Activated CD4-positive, alpha-beta T cell treated with anti-CD3 and anti-CD28 coated beads, Interleukin-2, amount 50 U/mL, for 1 hour (primary cell): ENCODE measurements around the gene L3MBTL1.
A peak's percentile ranks its signal among the peaks of the same experiment; 100 is the strongest.

Source experiments
- DNase-seq: peaks from one replicate; pipeline ENCODE4 v3.0.0-alpha.2; 2020

Gene L3MBTL1

DNA sequence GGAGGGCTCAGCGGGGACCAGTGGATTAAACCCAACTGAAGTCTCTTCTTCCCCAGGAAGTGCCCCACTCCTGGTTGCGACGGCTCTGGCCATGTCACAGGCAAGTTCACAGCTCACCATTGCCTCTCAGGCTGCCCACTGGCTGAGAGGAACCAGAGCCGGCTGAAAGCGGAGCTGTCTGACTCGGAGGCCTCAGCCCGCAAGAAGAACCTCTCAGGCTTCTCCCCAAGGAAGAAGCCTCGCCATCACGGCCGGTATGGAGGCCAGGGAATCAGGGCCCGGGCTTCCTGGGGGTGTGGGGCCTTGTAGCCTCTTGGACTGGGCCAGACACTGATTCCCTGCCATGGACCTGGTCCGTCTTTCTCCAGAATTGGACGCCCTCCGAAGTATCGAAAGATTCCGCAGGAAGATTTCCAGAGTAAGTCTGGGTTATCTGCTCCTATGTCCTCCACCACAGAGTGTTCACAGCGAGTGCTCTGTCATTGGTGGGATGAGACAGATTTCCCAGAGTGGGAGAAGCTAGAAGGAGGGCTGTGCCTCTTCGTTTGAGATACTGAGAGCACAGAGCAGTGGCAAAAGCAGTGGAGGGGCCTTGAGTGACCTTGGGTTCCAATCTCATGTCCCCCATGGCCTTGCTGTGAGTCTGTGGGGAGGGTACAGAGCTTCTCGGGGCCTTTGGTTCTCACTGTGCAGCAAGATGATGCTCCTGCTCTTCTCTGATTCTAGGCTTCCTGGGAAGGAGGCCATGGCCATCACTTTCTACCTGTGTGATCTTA lies 28.7 kb downstream of the L3MBTL1 start:
- no peak for DNase-seq

- DNase-seq: no peak
Measured at GRCh38 chr20:43536817-43537440, 29.4 kb downstream of the L3MBTL1 start.

DNA sequence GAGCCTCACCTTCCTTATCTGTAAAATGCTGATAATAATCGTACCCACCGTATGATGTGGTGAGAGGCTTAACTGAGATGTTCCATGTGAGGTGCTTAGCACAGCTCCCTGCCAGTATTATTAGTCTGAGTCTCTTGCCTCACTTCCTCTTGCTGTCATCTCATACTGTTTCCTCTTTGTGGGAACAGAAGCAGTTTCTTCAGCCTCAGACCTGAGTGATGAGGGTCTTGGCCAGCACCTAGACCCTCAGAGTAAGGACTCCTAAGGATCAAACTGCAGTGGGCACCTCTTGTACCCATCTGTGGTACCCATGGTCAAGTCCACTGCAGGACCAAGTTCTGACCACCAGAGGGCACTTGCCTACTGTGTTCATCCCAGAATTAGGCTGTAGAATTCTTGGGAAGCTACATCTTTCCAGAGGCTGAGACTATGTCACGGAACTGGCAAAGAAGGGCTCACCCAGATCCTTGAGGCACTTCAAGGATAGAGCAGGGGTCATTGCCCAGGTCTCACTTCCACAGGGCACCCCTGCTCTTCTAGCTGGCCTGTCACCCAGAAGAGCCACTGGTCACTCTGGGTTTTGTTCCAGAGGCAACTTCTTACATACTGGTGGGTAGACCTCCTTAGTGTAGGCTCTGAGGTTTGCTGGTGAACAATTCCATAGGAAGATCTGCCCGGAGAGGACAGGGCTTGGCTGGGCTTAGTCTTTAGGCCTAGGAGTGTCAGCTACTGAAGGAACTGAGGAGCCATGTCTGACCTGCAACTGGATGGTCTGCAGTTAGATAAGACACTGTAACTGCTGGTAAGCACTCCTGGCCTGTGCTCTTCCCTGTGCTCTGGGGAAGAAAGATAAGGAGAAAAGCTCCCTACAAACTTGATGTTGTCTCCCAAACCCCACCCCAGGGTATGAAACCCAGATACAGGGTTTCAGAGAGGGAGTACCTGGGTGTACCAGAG lies 30.7 kb downstream of the L3MBTL1 start:
- peak; percentile 42 for DNase-seq

DNA sequence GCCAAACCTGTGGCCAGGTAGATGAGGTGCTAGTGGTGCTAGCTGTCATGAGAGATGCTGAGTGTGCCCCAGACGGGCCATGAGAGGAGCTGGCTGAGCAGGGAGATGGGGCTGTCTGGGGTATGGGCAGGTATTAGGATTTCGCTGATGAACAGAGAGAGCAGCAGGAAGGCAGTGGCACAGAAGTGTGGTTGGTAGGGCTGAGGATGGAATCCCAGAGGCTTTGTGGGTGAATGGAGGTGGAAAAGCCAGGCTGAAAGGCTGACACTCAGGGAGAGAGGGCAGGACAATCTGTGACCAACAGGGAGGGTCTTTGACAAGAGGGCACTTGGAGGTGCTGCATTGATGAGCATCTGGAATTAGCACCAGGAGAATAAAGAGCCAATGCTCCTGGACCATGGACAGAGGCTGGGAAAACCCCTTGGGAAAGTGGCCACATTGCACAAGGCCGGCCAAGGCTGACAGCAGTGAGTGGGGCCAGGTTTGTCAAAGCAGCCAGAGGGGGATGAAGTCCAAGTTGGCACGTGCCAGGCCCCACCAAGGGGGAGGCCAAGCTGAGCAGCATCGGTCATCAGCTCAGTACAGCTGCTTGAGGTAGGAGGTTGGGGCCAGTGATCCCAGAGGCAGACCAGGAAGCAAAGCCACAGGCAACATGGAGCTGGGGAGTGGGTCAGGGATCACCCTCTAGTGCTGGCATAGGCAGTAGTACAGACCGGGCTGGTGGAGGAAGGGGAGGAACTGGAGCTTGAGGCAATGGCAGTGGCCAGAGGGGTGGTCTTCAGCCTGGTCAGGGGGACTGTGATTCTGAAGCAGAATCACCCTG lies 31.6 kb downstream of the L3MBTL1 start:
- no peak for DNase-seq

DNA sequence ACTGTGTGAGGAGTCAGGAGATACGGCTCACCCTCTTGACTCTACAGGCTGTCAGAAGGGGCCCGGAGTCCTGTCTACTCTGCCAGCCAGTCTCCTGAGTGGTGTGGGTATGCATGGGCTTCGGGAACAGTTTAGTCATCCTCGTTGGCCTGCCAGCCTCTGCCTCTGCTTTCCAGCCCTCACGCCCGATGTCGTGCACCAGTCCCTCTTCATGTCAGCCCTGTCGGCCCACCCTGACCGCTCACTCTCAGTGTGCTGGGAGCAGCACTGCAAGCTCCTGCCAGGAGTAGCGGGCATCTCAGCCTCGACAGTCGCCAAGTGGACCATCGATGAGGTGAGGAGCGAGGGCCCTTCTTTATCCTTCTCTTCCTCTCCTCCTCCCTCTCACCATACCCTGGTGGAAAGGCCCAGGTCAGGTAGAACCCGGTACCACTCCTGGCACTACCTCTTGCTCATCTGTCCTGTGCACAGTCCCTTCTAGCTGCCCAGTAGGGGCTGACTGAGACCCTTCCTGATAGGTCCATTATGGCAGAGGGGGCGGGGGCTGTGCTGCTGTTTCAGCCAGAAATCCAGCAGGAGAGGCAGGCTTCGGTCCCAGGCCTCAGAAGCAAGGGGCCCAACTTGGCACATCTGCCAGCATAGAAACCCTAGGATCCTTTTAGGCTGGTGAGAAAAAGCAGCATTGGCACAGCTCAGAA lies 32.6 kb downstream of the L3MBTL1 start:
- DNase-seq: no peak

DNA sequence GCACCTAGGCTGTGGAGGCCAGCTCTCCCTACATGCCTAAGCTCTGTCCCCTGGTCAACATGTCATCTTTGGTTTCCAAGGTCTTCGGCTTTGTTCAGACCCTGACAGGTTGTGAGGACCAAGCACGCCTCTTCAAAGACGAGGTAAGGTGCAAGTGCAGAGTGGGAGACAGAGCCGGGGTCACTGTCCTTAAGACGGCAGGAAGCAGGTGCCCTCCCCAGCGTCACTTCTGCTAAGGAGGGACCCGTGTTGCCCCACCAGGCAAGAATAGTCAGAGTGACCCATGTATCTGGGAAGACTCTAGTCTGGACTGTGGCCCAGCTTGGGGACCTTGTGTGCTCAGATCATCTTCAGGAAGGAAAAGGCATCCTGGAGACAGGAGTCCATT lies 33.2 kb downstream of the L3MBTL1 start:
- DNase-seq: no peak

DNA sequence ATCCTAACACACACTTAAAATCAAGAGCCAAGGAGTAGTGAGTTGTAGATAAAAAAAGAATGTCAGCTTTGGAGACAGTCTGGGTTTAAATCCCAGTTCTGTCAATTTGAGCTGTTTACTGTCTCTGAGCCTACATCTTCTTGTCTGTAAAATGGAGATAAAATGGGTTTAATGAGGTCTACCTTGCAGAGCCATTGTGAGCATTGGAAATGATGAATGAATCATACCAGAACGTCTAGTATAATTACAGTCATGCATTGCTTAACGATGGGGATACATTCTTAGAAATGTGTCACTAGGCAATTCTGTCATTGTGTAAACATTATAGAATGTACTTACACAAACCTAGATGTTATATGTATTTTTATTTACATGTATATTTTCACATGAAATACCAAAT lies 33.7 kb downstream of the L3MBTL1 start:
- DNase-seq: no peak

DNA sequence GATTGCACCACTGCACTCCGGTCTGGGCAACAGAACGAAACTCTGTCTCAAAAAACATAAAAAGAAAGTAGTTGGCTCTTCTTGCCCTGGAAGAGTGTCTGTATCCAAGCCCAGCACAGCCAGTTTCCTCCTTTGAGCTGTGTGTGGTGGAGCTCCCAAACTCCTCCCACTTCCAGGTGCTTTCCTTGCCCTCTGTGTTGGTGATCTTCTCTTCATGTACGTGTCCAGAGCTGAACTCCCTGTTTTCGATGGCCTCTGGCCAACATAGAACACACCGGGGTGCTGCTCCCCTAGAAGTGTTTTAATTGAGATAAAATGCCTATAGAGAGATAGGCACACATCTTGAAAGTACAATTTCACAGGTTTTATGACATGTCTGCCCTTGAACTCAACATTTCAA lies 34.7 kb downstream of the L3MBTL1 start:
- DNase-seq: no peak

- no peak for DNase-seq
Measured at GRCh38 chr20:43542674-43543073, 35.2 kb downstream of the L3MBTL1 start.

- DNase-seq: no peak
Measured at GRCh38 chr20:43543138-43543537, 35.6 kb downstream of the L3MBTL1 start.

GRCh38 chr20:43544501-43544900 lies 37.0 kb downstream of the L3MBTL1 start:
- DNase-seq: no peak

DNA sequence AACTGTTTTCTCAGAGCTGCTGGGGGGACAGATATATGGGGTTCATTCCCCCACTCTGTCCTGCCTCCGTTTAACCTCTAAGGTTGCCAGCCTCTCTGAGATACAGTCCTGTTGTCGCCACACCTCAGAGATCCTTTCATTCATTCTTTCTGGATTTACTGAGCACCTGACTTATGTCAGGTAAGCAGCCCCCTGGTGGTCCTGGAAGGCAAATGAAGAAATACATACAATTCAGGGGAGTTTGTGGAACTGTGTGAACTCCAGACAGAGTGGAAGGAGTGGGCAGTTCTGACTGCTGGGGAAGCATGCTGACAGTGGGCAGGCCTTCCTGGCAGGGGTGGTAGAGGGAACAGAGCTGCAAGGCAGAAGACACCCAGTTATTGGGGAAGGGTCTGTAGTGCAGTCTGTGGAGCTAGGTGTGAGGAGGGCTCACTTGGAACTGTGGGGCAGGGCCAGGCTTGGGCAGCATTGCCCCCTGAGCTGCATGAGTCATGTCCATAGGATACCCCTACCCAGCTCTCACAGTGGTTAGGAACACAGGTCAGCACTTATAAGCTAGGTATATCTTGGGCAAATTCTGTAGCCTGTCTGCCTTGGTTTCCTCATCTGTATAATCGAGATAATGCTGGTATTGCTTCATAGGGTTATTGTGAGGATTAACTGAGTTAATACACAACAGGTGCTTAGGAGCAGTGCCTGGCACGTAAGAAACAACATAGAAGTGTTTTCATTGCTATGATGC lies 38.5 kb downstream of the L3MBTL1 start:
- DNase-seq: no peak

GRCh38 chr20:43548273-43548880 lies 40.9 kb downstream of the L3MBTL1 start:
- DNase-seq: no peak

GRCh38 chr20:43549416-43550065 lies 42.0 kb downstream of the L3MBTL1 start:
- no peak for DNase-seq

DNA sequence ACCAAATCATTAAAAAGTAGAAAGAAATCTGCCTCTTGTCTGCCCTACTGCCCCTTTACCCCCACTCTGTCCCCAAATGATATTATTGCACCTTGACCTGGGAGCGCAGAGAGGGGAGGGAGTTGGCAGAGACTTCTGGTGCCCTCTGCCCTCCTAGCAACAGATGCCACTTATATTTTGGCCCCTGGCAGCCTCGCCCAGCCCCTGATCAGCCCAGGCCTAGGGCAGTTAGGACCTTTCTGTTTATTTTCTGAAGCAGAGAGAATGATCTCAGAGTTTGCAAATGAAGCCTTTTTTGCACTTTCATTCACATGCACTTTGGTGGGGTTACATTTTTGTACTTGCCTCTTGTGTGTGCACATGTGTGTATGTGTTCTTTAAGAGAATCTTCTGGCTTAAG lies 43.0 kb downstream of the L3MBTL1 start:
- DNase-seq: no peak

GRCh38 chr20:43554369-43554768 lies 46.9 kb downstream of the L3MBTL1 start:
- DNase-seq: no peak

- DNase-seq: no peak
Measured at GRCh38 chr20:43558412-43559146, 51.1 kb downstream of the L3MBTL1 start, which contains the start of gene SGK2. SGK2 (plus strand) TSS chr20:43559027; CDS start chr20:43566496, 7,469 bp downstream.

GRCh38 chr20:43559147-43559987 lies 51.9 kb downstream of the L3MBTL1 start:
- no peak for DNase-seq
